Measurements from ENCODE around the gene DNAH7. TPM values are rescaled to one million over a fixed set of nuclear protein-coding genes. Genes with fewer than 3 reads are reported as not detected.

DNAH7 gene
- total RNA-seq, 1 experiment from 2014 or later = 0.98 TPM

DNA sequence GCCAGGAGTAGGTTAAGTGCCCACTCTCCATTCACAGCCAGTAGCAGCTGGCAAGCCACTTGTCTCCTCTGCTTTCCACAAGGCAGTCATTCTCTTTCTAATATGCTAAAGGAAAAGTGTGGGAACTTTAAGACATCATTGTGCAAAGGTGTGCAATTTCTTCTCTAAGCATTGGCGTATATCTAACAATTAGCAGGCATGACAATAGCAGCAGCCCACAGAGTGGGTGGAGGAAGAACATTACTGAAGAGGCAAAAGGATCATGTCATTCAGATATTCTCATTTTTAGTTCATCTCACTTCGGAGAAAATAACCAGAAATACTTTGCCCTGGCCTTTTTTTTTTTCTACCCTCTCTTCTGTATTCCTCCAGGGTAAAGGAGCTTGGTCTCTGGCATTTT is 177.6 kb downstream of the DNAH7 start:
- POLR2A ChIA-PET = interaction anchor here (0.5 to 1.7 kb wide), 2 partner anchors 12 to 176 kb away, joined by 3 read pairs; no protein-coding TSS in a partner anchor
- Mint-ChIP-seq H3K27ac (ENCODE audit: low read depth, unreplicated experiment) (no peak overlapping the region), H3K4me3 (ENCODE audit: unreplicated experiment) (no peak overlapping the region), H3K4me1 (ENCODE audit: insufficient read depth, unreplicated experiment) (no peaks in the 10 kb centered on the region), H3K36me3 (ENCODE audit: insufficient read depth, unreplicated experiment) (no peaks in the 10 kb centered on the region), H3K9me3 (ENCODE audit: unreplicated experiment) (no peaks in the 10 kb centered on the region), H3K27me3 (ENCODE audit: insufficient read depth, unreplicated experiment) (no peaks in the 10 kb centered on the region)
- CTCF ChIA-PET = interaction anchor here (1.1 kb wide), 1 partner anchor 17 kb away, joined by 3 read pairs; no protein-coding TSS in a partner anchor
- DNase-seq (ENCODE audit: unreplicated experiment) = no peak
- no TSS peak for BruUV-seq (replicated peaks)
- no peak for TF ChIP-seq CTCF (IDR thresholded peaks at IDR 0.05; ENCODE audit: unreplicated experiment)
- intact Hi-C loops (cut with micrococcal nuclease) = no loop called here

GRCh38 chr2:195879153-195879552 is 189.5 kb downstream of the DNAH7 start:
- Mint-ChIP-seq H3K4me1 (ENCODE audit: insufficient read depth, unreplicated experiment) (no peaks in the 10 kb centered on the region), H3K4me3 (ENCODE audit: unreplicated experiment) (no peak overlapping the region), H3K27ac (ENCODE audit: low read depth, unreplicated experiment) (no peak overlapping the region), H3K9me3 (ENCODE audit: unreplicated experiment) (peaks cover 8% of the 10 kb centered on the region), H3K27me3 (ENCODE audit: insufficient read depth, unreplicated experiment) (no peaks in the 10 kb centered on the region), H3K36me3 (ENCODE audit: insufficient read depth, unreplicated experiment) (no peaks in the 10 kb centered on the region)
- no peak for TF ChIP-seq CTCF (IDR thresholded peaks at IDR 0.05; ENCODE audit: unreplicated experiment)
- intact Hi-C loops (cut with micrococcal nuclease) = no loop called here
- no peak for DNase-seq (ENCODE audit: unreplicated experiment)
- CTCF ChIA-PET = interaction anchor here (0.6 to 0.7 kb wide), 2 partner anchors 21 to 1120 kb away, joined by 3 read pairs; no protein-coding TSS in a partner anchor
- no TSS peak for BruUV-seq (replicated peaks)
- POLR2A ChIA-PET = no interaction called here

DNA sequence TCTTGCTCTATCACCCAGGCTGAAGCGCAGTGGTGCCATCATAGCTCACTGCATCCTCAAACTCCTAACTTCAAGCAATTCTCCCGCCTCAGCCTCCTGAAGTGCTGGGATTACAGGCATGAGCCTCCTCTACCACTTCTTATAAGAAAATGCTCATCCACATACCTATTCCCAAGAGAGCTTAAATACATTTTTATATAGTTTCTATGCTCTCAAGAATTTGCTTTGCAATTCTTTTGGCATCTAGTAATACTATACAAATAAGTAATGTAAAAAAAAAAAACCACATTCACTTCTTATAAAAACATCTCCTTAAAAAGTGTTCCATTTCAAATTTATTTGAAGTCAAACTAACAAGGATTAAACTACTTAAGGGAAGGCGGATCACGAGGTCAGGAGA is 197.3 kb downstream of the DNAH7 start:
- TF ChIP-seq CTCF (IDR thresholded peaks at IDR 0.05; ENCODE audit: unreplicated experiment) = no peak
- DNase-seq (ENCODE audit: unreplicated experiment) = no peak
- Mint-ChIP-seq H3K27ac (ENCODE audit: low read depth, unreplicated experiment) (no peak overlapping the region), H3K4me3 (ENCODE audit: unreplicated experiment) (no peak overlapping the region), H3K27me3 (ENCODE audit: insufficient read depth, unreplicated experiment) (no peaks in the 10 kb centered on the region), H3K9me3 (ENCODE audit: unreplicated experiment) (peaks cover 8% of the 10 kb centered on the region), H3K36me3 (ENCODE audit: insufficient read depth, unreplicated experiment) (no peaks in the 10 kb centered on the region), H3K4me1 (ENCODE audit: insufficient read depth, unreplicated experiment) (no peaks in the 10 kb centered on the region)
- no TSS peak for BruUV-seq (replicated peaks)
- CTCF ChIA-PET = no interaction called here
- intact Hi-C loops (cut with micrococcal nuclease) = no loop called here
- POLR2A ChIA-PET = no interaction called here

GRCh38 chr2:195864316-195864715 is 204.3 kb downstream of the DNAH7 start:
- H3K4me1 Mint-ChIP-seq (ENCODE audit: insufficient read depth, unreplicated experiment) = no peaks in the 10 kb centered on the region
- intact Hi-C loops (cut with micrococcal nuclease) = no loop called here
- H3K4me3 Mint-ChIP-seq (ENCODE audit: unreplicated experiment) = no peak overlapping the region
- no peak overlapping the region for H3K27ac Mint-ChIP-seq (ENCODE audit: low read depth, unreplicated experiment)
- DNase-seq (ENCODE audit: unreplicated experiment) = no peak
- CTCF ChIA-PET = interaction anchor here (0.6 kb wide), 1 partner anchor 34 kb away, joined by 4 read pairs; no protein-coding TSS in a partner anchor
- POLR2A ChIA-PET = no interaction called here
- H3K36me3 Mint-ChIP-seq (ENCODE audit: insufficient read depth, unreplicated experiment) = no peaks in the 10 kb centered on the region
- no TSS peak for BruUV-seq (replicated peaks)
- H3K9me3 Mint-ChIP-seq (ENCODE audit: unreplicated experiment) = no peaks in the 10 kb centered on the region
- no peak for TF ChIP-seq CTCF (IDR thresholded peaks at IDR 0.05; ENCODE audit: unreplicated experiment)
- H3K27me3 Mint-ChIP-seq (ENCODE audit: insufficient read depth, unreplicated experiment) = no peaks in the 10 kb centered on the region

Data from MCF 10A (cell line).